KMS-11 (cell line): Measurements from ENCODE around the gene CTXN3.

Experiments used
- H2AFZ ChIP-seq: fragments of 200-600 bp; sonication (generic); 2 replicates; pipeline ENCODE4 v1.6.1; 2016; ENCODE audit warnings: antibody characterized with exemption, mixed run types, low read depth
- H3K27ac ChIP-seq: fragments of 200-600 bp; sonication (generic); 2 replicates; pipeline ENCODE4 v1.6.1; 2016; ENCODE audit warnings: mild to moderate bottlenecking, mixed run types
- H3K27me3 ChIP-seq: fragments of 200-600 bp; sonication (generic); 2 replicates; pipeline ENCODE4 v1.6.1; 2017; ENCODE audit warnings: mild to moderate bottlenecking, low read depth, mixed run types, moderate library complexity; ENCODE audit not compliant: insufficient read depth
- H3K36me3 ChIP-seq: fragments of 200-600 bp; sonication (generic); 2 replicates; pipeline ENCODE4 v1.6.1; 2017; ENCODE audit warnings: mild to moderate bottlenecking, mixed run types; ENCODE audit not compliant: insufficient read depth
- H3K4me1 ChIP-seq: fragments of 200-600 bp; sonication (generic); 2 replicates; pipeline ENCODE4 v1.6.1; 2016; ENCODE audit warnings: mild to moderate bottlenecking, low read depth, mixed run types; ENCODE audit not compliant: poor library complexity, severe bottlenecking
- H3K4me2 ChIP-seq: fragments of 200-600 bp; sonication (generic); 2 replicates; pipeline ENCODE4 v1.7.0; 2016; ENCODE audit warnings: mild to moderate bottlenecking, mixed run types
- H3K4me3 ChIP-seq: fragments of 200-600 bp; sonication (generic); IDR thresholded peaks from 2 replicates; pipeline ENCODE4 v1.6.1; 2017; ENCODE audit warnings: low read depth, low read length, mixed read lengths; ENCODE audit not compliant: insufficient read depth
- H3K79me2 ChIP-seq: fragments of 200-600 bp; sonication (generic); 2 replicates; pipeline ENCODE4 v1.6.1; 2016; ENCODE audit warnings: low read depth, mixed run types; ENCODE audit not compliant: insufficient read depth
- H3K9ac ChIP-seq: fragments of 200-600 bp; sonication (generic); 2 replicates; pipeline ENCODE4 v1.6.1; 2016; ENCODE audit warnings: mild to moderate bottlenecking, mixed run types
- H4K20me1 ChIP-seq: fragments of 200-600 bp; sonication (generic); 2 replicates; pipeline ENCODE4 v1.6.1; 2016; ENCODE audit warnings: mild to moderate bottlenecking, mixed run types; ENCODE audit not compliant: insufficient read depth
- TF ChIP-seq, protein P1 (sequence below): fragments of 200-600 bp; sonication (generic); conservative IDR thresholded peaks from 2 replicates; pipeline ENCODE4 v1.6.1; 2017; ENCODE audit warnings: low read depth, mild to moderate bottlenecking, antibody characterized with exemption, low read length, moderate library complexity, mixed read lengths

CTXN3 gene

DNA sequence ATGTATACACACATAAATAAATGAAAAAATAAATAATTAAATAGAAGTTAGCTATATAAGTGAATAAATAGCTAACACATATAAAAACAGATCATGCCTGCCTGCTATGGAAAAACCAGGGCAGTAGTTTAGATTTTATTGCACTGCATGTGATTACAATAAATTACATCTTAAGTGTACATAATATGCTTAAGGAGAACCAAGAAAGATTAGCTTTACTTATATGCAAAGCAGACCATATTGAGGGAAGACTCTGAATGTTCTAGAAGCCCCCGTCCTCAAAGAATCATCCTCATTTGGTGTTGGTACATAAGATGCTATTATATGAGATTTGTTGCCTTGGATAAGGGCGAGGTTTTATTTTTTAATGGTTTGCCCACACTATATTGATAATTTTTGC, 5.9 kb upstream of the CTXN3 start:
- TF ChIP-seq, protein P1, sequence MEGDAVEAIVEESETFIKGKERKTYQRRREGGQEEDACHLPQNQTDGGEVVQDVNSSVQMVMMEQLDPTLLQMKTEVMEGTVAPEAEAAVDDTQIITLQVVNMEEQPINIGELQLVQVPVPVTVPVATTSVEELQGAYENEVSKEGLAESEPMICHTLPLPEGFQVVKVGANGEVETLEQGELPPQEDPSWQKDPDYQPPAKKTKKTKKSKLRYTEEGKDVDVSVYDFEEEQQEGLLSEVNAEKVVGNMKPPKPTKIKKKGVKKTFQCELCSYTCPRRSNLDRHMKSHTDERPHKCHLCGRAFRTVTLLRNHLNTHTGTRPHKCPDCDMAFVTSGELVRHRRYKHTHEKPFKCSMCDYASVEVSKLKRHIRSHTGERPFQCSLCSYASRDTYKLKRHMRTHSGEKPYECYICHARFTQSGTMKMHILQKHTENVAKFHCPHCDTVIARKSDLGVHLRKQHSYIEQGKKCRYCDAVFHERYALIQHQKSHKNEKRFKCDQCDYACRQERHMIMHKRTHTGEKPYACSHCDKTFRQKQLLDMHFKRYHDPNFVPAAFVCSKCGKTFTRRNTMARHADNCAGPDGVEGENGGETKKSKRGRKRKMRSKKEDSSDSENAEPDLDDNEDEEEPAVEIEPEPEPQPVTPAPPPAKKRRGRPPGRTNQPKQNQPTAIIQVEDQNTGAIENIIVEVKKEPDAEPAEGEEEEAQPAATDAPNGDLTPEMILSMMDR: no peak
- Histone ChIP-seq H4K20me1 (no peaks in the 10 kb centered on the region), H3K4me3 (no peak overlapping the region)

DNA sequence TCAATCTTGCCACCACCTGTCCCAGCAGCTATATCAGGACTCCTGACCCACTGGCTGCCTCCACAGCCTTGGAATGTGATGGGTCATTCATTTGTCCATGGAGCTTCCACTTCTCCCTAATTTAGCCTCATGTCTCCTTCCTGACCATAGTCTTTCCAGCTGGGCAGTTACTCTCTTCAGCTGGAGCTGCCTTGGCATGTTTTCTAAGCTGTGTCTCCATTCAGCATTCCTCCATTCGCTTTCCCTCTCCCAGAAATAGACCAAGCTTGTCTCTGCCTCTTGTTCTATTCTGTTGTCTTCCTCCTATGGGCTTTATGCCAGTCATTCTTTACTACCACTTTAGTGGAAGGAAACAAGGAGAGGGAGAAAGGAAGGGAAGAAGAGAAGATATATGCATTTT, 5.3 kb upstream of the CTXN3 start:
- H3K9ac ChIP-seq: no peak overlapping the region
- H3K4me2 ChIP-seq: no peak overlapping the region
- H3K79me2 ChIP-seq: no peaks in the 10 kb centered on the region
- no peak overlapping the region for H2AFZ ChIP-seq
- H4K20me1 ChIP-seq: no peaks in the 10 kb centered on the region
- TF ChIP-seq, protein P1: no peak
- H3K27me3 ChIP-seq: no peaks in the 10 kb centered on the region
- no peaks in the 10 kb centered on the region for H3K36me3 ChIP-seq
- H3K4me1 ChIP-seq: no peaks in the 10 kb centered on the region
- no peak overlapping the region for H3K4me3 ChIP-seq
- H3K27ac ChIP-seq: no peak overlapping the region

More for the DNA sequence above, 5.9 kb upstream of the CTXN3 start:
- no peaks in the 10 kb centered on the region for H3K27me3 ChIP-seq
- H3K36me3 ChIP-seq: no peaks in the 10 kb centered on the region
- no peak overlapping the region for H3K9ac ChIP-seq
- H3K79me2 ChIP-seq: no peaks in the 10 kb centered on the region
- no peak overlapping the region for H3K4me2 ChIP-seq
- no peak overlapping the region for H2AFZ ChIP-seq
- no peak overlapping the region for H3K27ac ChIP-seq
- H3K4me1 ChIP-seq: no peaks in the 10 kb centered on the region

DNA sequence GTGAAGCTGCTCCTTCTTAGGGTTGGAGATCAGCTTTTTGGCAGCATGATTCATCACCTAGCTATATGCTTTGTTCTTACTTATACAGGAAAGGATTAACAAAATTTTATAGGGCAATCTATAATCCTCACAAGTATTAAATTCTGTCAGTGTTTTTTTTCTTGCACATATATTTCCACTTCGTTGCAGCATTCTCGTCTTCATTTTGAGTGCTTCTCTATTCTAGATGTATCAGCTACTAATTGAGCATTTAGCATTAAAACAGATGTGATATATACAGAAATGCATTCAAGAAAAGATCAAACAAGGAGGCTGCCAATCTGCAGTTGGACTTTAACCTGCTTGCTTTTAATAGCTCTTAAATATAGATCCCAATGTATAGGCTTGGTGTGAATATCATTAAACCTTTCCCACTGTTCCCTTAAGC, 3.6 kb upstream of the CTXN3 start:
- Histone ChIP-seq H3K4me3 (no peak overlapping the region), H3K79me2 (no peaks in the 10 kb centered on the region), H3K27me3 (no peaks in the 10 kb centered on the region), H3K27ac (no peak overlapping the region), H3K36me3 (no peaks in the 10 kb centered on the region), H2AFZ (no peak overlapping the region), H3K4me1 (no peaks in the 10 kb centered on the region), H3K4me2 (no peak overlapping the region), H3K9ac (no peak overlapping the region), H4K20me1 (no peaks in the 10 kb centered on the region)
- TF ChIP-seq, protein P1: no peak

DNA sequence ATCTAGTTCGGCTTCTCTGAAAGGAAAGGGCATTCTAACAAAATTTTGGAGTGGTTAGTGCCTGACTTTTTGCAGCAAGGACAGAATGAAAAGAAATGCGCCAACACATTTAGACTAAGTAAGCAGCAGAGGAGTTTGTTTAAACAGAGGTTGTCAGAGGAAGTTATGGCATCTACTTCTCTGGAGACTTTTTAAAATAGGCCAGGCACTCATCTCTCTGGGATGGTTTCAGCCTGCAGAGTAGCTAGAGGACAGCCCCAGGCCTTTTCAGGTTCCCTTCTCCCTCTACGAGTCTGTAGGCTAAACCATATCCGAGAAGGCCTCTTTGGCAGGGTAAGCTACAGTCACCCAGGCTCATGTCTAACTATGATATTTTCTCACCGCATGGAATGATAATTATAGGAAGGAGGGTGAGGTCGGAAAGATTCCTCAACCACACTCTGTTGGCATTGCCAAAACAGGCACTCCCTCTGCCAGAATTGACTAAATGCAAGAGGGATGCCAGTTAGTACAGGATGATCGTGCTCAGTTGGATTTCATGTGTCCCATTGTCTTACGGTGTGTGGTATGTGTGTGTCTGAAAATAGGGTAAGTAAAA, 1.4 kb upstream of the CTXN3 start:
- H3K4me1 ChIP-seq: no peaks in the 10 kb centered on the region
- H2AFZ ChIP-seq: no peak overlapping the region
- no peaks in the 10 kb centered on the region for H3K36me3 ChIP-seq
- no peaks in the 10 kb centered on the region for H4K20me1 ChIP-seq
- no peaks in the 10 kb centered on the region for H3K79me2 ChIP-seq
- no peak overlapping the region for H3K27ac ChIP-seq
- no peaks in the 10 kb centered on the region for H3K27me3 ChIP-seq
- TF ChIP-seq, protein P1: no peak
- H3K9ac ChIP-seq: no peak overlapping the region
- H3K4me3 ChIP-seq: no peak overlapping the region
- H3K4me2 ChIP-seq: no peak overlapping the region
